GM18951 (cell line): ENCODE measurements around the gene UBAP1L.
A peak's percentile ranks its signal among the peaks of the same experiment; 100 is the strongest.
"Not testable (repeated sequence)": the region's sequence is repeated elsewhere in the genome, so short reads cannot be mapped to it uniquely, and the experiment has no call there.

Source experiments
- POLR2A ChIP-seq: IDR thresholded peaks from 4 replicates; pipeline ENCODE4 v1.6.1; 2011; ENCODE audit warnings: mild to moderate bottlenecking; ENCODE audit not compliant: insufficient read length, insufficient read depth; ENCODE audit errors: extremely low read depth
- in situ Hi-C: fragments of 300-500 bp; cut with MboI; formaldehyde crosslinking; loops from one replicate; pipeline ENCODE4 v1.12.0; 2022; ENCODE audit warnings: low sequenced_read_pairs, mixed read lengths, inconsistent platforms; ENCODE audit not compliant: unreplicated experiment

Gene UBAP1L

DNA sequence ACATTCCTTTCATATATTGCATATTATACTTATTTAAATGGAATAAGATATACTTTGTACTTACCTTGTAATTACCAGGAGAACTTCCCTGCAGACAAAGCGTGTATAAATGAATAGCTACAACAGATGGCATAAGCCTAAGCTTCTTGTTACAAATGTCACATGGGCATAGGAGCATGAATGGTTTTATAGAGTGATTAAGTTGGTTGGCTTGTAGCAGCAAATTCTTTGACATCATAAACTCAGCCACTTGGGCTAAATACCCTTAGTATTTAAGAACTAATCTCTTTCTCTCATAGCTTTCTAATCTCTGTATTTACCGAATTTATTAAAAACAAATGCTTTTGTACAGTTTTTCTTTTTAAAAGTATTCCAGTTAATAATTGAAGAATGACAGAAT is at the start of gene UBAP1L:
Gene UBAP1L (minus strand): TSS at position 115 of the 400 bp plus-strand sequence. CDS start 8,985 bp downstream, outside the sequence.
- in situ Hi-C loops: no loop called here

DNA sequence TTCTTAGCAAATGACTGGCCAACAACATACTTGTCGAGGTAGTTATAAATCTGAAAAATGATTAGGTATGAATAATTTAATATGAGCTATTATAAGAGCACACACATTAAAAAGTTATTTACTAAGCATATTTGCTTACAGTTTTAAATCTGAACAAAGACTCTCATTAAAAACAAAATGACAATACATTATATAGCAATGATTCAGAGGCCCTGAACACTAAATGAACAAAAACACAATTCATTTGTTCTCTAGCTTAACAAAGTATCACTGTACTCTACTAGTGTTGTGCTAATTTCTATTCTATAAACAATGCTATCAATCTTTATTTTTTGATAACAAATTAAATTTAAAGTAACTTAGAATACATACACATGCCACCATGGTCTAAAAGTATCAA is 49.1 kb upstream of the UBAP1L start:
- no peak for TF ChIP-seq POLR2A
- in situ Hi-C loops: no loop called here

More for the DNA sequence above, at the start of gene UBAP1L:
- no peak for TF ChIP-seq POLR2A

DNA sequence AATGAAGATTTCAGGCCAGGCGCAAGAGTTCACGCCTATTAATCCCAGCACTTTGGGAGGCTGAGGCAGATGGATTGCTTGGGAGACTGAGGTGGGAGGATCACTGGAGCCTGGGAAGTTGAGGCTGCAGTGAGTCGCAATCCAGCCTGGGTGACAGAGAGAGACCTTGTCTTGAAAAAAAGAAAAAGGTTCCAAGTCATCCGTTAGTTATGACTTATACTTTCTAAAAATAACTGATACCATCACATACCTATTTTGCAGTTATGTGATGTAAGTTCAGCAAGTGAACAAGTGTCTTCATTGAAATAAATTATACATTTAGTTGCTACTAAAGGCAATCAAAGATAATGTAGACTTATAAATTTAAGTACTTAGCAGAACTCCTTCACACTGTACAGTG is 48.0 kb upstream of the UBAP1L start:
- TF ChIP-seq POLR2A: no peak
- in situ Hi-C loops: no loop called here

DNA sequence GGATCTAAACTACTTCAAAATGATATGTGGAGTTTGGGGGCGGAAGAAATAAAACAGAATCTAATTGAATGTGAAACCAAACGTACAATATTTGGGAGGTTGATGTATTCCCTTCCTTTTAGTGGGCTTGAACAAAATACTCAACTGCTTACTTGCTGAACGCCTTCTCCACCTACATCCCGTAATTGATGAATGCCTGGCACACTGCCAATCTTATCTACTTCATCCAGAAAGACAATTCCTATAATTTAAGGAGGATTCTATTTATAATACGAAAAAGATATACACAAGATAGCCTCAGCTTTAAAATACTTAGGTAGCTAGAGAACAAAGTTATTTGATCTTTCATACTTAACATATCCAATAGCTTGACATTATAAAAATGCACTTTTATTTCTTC is 41.7 kb upstream of the UBAP1L start:
- in situ Hi-C loops: no loop called here
- no peak for TF ChIP-seq POLR2A

DNA sequence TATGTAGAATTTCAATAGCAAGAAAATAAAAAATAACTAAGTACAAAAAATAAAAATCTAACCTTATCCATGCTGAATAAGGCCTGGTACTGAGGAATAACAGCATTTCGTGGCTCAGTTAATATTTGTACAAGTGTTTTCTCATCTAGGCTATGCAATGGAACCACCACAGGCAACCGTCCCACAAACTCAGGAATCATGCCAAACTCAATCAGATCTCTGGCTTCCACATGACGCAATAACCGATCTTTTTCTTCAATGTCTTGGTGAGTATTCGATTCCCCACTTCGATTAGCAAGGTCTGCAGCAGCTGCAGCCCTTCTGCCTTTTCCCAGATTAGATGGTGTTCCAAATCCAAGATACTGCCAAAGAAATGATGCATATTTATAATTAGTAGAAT is 39.7 kb upstream of the UBAP1L start:
- no peak for TF ChIP-seq POLR2A

DNA sequence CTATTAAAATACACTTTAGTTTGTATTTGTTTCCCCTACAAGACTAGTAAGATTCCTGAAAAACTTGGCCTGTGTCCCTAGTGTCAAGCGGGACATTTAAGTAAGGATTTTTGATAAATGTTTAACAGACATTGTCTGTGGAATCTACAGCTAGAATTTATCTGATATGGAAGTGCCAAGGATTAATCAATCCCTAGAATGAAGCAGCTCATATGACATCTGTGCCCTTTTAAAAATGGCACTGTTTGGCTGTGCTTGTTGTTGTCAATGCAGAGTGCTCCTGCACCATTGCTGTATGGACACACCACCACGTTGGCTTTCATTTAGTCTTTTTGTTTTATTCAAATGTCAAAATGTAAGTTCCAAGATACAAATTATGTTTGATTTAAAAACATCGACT is 32.9 kb upstream of the UBAP1L start:
- in situ Hi-C loops: no loop called here
- TF ChIP-seq POLR2A: no peak

More for the DNA sequence above, 39.7 kb upstream of the UBAP1L start:
- in situ Hi-C loops: no loop called here

DNA sequence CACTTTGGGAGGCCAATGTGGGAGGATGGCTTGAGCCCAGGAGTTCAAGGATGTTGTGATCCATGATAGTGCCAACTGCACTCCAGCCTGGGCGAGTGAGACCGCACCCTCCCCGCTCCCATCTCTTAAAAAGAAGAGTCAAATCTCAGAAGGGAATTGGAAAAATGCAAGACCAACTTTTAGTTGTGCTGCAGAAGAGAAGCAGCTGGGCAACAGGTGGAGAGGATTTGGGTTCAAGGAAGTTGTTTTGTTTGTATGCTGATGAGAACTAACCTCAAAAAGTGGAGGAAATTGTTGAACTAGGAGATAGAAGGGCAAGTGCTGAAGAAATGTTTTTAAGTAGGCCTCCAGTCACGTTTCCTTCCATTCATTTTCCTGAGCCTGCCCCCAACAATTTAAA is 31.4 kb upstream of the UBAP1L start:
- TF ChIP-seq POLR2A: no peak
- in situ Hi-C loops: no loop called here

DNA sequence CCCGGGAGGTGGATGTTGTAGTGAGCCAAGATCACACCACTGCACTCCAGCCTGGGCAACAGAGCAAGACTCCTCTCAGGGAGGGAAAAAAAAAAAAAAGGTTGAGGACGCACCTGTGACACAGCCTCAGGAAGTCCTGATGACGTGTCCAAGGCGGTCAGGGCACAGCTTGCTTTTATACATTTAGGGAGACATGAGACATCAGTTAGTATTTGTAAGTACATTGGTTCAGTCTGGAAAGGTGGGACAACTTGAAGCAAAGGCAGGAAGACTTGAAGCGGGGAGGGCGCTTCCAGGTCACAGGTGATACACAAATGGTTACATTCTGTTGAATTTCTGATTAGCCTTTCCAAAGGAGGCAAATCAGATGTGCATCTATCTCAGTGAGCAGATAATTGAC is 23.6 kb upstream of the UBAP1L start:
- in situ Hi-C loops: not testable (repeated sequence)

DNA sequence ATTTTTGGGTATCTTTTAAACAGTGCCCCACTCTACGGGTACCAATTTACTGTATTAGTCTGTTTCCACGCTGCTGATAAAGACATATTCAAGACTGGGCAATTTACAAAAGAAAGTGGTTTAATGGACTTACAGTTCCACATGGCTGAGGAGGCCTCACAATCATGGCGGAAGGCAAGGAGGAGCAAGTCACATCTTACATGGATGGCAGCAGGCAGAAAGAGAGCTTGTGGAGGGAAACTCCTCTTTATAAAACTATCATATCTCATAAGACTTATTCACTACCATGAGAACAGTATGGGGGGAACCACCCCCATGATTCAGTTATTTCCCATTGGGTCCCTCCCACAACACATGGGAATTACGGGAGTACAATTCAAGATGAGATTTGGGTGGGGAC is 22.9 kb upstream of the UBAP1L start:
- in situ Hi-C loops: not testable (repeated sequence)

DNA sequence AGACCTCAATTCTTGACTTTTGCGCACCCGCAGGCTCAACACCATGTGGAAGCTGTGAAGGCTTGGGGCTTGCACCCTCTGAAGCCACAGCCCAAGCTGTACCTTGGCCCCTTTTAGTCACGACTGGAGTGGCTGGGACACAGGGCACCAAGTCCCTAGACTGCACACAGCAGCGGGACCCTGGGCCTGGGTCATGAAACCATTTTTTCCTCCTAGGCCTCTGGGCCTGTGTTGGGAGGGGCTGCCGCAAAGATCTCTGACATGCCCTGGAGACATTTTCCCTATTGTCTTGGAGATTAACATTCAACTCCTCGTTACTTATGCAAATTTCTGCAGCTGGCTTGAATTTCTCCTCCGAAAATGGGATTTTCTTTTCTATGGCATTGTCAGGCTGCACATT is 22.1 kb upstream of the UBAP1L start:
- in situ Hi-C loops: not testable (repeated sequence)

DNA sequence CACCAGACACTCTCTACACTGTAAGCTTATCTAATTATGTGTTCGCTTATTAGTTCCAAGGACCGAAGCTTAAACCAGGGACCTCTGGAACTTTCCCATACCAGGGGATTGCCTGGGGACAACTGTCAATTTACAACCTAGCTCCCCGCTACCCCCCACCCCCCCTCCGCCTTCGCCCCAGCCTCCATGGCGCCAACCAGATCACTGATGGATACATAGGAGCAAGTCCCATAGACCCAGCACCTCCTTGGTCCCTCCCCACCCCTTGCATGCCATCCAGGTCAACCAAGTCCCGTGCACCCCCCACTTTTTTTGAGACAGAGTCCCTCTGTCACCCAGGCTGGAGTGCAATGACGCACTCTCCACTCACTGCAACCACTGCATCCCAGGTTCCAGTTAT is 19.5 kb upstream of the UBAP1L start:
- in situ Hi-C loops: no loop called here
- TF ChIP-seq POLR2A: no peak

DNA sequence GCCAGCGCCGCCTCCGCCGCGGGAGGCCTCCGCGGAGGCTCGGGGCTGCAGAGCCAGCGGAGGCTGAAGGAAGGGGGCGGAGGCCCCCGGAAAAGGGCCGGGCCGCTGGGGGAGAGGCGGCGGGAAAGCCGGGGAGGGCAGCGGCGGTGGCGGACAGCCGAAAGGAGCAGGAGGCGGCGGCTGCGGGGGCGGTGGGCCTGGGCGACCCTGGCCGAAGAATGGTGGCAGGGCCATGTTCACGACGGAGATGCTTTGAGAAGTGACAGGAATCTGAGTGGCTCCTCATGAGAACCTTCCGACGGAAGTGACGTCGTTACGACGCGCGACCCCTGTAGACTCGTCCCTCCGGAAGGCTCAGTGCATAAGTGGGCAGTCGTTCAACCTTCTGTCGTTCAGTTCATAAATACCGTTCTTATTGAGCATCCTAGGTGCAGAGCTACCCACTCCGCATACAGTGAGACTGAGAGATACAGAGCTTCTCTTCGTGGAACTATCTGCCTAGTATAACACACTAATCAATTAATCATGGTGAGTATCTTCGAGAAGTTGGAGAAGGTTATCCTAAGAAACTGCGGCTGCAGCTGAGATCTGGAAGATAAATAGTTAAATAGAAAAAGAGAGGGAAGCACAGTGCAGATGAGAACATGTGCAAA is 18.7 kb upstream of the UBAP1L start, which contains the start of gene PDCD7:
Gene PDCD7 (minus strand): TSS at position 261 of the 653 bp plus-strand sequence. CDS start 27 bp downstream, at position 234.
- peak; percentile 92 for TF ChIP-seq POLR2A
- in situ Hi-C loops: no loop called here

DNA sequence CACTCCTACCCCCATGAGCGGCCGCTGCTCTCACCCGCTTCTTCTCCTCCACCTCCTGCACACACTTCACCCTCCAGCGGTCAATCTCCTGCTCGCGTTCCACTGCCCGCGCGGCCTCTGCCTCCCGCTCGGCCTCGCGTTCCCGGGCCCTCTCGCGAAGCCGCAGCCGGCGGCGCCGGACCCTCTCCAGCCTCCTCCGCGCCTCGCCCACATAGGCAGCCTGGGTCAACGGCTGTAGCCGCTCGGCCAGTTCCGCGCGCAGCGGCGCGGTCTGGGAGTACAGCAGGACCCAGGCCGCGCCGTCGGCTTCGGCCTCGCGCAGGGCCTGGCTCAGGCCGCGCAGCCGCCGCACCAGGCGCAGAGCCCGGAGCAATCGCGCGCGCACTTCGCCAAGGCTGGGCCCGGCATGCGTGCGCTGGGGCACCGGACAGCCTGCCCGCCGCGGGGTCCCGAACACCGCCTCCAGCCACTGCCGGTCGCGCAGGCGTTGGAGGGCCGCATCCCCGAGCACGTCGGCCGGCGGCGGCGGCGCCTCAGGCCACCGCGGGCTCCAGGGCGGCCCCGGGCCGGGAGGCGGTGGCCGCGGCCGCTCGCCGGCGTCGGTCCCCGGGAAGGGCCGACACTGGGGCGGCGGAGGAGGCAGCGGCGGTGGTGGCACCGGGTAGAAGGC is 18.0 kb upstream of the UBAP1L start:
- in situ Hi-C loops: no loop called here
- TF ChIP-seq POLR2A: no peak

DNA sequence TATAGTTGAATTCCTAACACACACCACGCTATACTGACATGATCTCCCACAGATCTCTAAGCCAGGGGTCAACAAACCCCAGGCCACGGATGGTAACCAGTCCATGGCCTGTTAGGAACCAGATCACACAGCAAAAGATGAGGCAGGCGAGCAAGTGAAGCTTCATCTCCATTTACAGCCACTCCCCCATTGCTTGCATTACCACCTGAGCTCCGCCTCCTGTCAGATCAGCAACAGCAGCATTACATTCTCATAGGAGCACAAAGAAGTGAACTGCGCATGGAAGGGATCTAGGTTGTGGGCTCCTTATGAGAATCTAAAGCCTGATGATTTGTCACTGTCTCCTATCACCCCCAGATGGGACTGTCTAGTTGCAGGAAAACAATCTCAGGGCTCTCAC is 15.9 kb upstream of the UBAP1L start:
- in situ Hi-C loops: no loop called here
- TF ChIP-seq POLR2A: no peak
